ENCODE measurements around the gene KDM1A.

Gene KDM1A

DNA sequence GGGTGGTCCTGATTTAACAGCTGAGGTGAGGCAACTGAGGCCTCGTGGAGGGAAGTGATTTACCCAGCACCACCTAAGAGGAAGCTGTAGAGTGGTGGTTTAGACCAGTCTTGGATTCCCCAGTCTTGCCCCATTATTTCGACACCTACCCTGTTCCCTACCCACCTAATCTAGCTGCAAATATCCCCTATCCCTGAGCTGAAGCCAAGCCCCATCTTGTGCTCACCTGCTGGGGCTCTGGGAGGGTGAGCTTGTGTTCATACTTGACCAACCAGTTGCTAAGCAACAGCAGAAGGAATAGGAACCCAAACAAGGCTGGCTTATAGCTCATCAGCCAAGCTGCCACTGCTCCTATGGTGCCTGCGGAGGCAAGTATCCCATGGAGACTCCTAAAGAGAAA lies 5.6 kb upstream of the KDM1A start:
- peak; percentile 21 for DNase-seq (ENCODE audit: low read depth, low spot score)

DNA sequence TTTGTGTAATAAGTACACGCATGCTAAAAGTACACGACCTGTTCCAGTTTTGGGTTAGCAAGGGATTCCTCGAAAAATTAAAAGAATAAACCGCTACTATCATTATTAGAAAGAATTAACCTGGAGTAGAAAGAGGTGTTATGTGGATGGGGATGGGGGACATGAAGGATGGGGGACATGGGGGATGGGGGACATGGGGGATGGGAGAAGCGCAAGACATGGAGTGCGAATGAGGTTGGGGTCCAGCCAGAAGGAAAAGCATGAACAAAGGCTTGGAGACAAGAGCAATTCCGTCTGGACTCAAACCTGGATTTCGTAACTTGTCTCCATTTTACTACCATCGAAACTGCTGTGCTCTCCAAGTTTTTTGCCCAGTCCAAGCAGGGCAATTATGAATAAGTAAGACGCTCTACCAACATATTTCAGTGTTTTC lies 591 bp upstream of the KDM1A start:
- DNase-seq (ENCODE audit: low read depth, low spot score), result no peak

DNA sequence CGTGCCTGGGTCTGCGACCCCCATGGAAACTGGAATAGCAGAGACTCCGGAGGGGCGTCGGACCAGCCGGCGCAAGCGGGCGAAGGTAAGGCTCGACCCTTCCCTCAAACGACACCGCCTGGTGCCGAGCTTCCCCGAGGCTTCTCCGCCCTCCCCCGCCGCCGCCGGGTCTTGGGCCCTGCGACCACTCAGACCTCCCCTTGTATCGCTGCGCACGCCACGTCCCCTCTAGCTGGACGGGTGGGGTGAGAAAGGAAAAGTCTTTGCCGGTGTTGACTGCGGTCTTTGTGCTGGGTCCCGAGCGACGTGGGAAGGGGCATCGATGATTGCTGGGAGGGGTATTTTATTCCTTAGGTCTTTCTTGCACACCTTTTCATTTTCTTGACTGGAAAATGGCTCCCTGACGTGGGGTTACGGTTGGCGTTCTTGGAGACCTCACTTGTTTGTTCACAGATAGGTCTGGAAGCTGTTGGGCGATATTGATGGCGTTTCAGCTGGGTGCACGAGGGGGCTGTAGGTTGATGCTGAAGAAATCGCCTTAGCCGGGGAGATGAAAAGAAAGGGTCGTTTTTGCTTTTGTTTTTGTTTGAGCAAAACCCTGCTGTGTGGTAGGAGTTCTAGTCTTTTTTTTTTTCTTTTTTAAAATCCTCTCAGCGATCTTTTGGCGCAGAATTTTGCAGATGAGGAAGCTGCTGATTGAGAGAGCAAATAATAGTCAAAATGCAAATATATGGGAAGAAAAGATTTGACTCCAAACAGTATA lies 776 bp downstream of the KDM1A start:
- DNase-seq (ENCODE audit: low read depth, low spot score), result peak; percentile 64

DNA sequence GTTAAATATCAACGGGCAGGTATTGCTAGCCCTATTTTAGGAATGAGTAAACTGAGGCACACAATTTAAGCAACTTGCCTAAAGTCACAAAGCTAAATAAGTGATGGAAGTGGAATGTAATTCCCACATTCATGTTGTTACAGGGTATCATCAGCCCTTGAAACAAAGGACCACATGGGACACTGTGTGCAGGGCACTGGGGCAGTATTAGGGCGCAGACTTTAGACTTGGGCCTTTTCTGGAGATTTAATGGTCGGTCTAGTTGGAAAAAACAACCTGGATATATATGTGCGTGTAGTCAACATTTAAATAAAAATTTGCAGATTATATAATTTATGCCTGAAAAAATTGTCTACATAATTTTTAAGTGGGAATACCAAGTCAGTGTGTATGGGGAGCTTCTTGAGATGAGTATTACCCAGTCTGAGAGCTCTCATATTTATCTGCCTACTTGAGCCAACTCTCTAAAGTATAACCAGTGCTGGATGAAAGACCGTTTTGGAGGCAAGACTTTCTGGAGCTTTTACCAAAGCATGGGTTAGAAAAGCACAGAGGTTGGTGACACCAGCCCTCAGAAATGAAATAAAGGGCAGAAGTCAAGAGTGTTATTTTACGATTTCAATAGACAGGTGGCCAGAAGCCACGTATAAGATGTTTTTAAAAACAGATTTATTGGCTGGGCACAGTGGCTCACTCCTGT lies 1.6 kb downstream of the KDM1A start:
- DNase-seq (ENCODE audit: low read depth, low spot score), result peak; percentile 13

DNA sequence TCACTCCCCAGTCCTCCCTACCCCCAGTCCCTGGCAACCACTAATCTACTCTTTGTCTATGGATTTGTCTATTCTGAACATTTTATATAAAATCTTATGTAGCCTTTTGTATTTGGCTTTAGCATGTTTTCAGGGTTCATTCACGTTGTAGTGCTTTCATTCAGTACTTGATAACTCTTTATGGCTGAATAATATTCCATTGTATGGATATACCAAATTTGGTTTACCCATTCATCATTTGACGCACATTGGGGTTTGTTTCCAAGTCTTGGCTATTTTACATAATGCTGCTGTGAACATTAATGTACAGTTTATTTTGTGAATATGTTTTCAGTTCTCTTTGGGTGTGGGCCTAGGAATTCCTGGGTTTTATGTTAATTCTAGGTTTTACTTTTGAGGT lies 2.6 kb downstream of the KDM1A start:
- no peak for DNase-seq (ENCODE audit: low read depth, low spot score)

DNA sequence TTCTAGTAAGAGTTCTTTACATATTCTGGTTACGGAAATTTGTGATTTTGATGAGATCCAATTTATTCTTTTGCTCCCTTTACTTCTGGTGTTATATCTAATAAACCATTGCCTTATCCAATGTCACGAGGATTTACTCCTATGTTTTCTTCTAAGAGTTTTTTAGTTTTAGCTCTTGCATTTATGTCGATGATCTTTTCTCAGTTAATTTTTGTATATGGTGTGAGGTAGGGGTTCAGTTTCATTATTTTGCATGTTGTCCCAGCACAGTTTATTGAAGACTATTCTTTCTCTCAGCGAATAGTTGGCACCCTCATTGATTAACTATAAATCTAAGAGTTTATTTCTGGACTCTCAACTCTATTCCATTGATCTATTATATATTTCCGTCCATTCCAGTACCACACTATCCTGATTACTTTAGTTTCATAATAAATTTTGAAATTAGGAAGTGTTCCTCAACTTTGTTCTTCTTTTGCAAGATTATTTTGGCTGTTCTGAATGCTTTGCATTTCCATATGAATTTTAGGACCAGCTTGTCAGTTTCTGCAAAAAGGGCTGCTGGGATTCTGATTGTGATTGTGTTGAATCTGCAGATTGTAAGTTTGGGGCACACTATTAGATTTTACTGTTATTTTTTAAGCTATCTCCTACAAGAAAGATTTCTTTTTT lies 4.0 kb downstream of the KDM1A start:
- no peak for DNase-seq (ENCODE audit: low read depth, low spot score)

DNA sequence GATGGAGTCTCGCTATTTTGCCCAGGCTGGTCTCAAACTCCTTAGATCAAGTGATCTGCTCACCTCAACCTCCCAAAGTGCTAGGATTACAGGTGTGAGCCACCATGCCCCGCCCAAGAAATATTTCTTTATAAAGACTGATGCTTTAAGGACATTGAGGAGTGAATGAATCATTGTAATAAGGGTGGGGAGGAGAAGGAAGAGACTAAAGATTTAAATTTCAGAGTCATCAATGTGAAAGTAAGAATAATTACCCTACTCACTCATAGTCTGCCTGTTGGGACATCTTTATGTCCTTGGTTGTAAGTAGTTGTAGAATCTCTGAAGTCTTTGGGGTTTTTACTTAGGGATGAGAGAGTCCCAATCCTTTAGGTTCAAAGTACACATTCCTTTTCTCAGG lies 7.3 kb downstream of the KDM1A start:
- no peak for DNase-seq (ENCODE audit: low read depth, low spot score)

DNA sequence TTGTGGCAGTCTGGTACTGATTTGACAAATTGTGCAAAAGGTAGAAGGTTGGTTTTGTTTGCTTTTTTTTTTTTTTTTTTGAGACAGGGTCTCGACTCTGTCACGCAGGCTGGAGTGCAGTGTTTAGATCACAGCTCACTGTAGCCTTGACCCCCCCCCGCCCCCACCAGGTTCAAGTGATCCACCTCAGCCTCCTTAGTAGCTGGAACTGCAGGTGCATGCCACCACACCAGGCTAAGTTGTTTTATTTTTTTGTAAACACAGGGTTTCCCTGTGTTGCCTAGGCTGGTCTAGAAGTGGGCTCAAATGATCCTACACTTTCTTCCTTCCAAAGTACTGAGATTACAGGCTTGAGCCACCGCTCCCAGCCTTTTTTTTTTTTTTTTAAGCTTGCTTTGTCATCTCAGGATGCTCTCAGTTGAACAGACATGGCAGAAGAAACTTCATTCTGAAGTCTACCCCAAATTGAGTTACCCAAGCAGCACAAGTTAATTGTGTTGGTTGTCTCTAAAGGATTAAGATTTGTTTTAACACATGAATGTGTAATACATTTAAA lies 8.2 kb downstream of the KDM1A start:
- no peak for DNase-seq (ENCODE audit: low read depth, low spot score)

DNA sequence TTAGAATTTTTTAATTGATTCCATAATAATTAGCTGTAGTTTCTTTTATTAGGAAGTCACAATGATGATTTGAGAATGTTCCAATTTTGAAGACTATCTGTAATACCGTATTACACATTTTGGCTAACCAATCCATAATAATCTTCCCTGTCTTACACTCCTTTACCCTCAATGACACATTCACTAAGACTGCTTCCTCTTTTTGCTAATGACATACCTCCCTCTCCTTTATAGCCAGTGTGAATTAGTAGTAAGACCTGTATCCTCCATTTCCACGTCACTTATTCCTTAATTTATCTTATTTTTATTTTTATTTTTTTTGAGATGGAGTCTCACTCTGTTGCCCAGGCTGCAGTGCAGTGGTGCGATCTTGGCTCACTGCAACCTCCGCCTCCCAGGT lies 10.1 kb downstream of the KDM1A start:
- no peak for DNase-seq (ENCODE audit: low read depth, low spot score)

DNA sequence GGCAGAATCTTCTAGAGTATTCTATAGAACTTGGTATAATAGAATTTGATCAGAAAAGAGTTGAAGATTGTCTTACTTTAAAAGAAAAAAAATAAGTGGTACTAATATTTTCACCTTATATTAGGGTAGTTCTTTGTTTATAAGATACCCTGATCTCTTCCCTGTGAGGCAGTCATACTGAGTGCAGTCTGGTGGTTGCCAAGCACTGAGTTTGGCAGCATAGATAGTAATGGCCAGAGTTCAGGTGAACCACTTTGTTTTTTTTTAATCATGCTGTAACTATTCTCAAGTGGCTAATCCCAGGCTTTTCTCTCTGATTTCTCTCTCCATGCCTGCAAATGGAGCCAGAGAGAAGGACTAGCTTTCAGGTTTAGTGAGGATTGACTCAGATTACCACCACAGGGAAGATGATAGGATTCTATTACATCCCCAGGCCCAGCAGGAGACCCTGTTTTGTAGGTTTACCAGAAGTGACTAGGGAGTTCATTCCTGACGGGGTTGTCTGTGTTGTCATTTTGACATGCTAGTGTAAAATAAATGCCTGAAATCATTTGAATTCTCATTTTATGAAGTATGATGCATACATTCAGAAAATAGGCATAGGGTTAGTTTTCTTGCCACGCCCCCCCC lies 16.7 kb downstream of the KDM1A start:
- DNase-seq (ENCODE audit: low read depth, low spot score), result no peak

DNA sequence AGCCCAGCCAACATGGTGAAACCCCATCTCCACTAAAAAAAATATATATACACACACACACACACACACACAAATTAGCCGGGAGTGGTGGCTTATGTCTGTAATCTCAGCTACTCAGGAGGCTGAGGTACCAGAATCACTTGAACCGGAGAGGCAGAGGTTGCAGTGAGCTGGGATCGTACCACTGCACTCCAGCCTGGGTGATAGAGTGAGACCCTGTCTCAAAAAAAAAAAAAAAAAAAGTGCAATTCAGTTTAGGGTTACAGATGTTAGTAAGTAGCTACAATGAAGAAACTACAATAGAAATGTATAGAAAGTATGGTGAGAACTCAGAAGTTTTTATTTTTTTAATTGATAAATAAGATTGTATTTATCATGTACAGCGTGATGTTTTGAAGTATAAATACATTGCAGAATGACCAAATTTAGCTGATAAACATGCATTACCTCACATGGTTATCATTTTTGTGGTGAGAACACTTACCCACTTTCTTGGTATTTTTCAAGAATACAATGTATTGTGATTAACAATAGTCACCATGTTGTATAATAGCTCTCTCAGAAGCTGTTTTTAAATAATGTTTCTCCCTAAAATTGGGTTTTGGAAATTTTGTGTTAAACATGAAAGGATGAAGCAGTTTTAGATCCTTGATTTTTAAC lies 17.9 kb downstream of the KDM1A start:
- DNase-seq (ENCODE audit: low read depth, low spot score), result peak; percentile 48

DNA sequence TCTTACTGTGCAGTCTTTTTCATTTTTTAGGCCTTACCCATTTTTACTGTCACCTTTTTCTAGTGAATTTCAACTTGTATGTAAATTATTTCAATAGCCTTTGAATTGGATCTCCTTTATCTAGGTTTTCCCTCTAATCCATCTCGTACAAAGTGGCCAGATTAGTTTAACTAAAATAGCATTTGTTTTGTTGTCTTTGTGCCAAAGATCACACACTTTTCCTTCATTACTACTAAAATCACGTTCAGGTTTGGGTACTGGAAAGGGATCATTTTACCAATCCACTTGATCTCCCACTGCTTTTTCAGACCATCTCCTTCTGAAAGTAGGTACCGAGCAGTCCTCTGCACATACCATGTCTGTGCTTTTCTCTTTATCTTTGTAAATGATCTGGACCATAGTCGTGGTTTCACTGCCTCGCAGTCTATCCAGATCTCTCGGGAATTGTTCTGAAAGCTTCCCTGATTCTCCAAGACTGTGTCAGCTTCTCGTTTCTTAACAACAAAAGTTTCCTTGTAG lies 20.1 kb downstream of the KDM1A start:
- DNase-seq (ENCODE audit: low read depth, low spot score), result peak; percentile 23

DNA sequence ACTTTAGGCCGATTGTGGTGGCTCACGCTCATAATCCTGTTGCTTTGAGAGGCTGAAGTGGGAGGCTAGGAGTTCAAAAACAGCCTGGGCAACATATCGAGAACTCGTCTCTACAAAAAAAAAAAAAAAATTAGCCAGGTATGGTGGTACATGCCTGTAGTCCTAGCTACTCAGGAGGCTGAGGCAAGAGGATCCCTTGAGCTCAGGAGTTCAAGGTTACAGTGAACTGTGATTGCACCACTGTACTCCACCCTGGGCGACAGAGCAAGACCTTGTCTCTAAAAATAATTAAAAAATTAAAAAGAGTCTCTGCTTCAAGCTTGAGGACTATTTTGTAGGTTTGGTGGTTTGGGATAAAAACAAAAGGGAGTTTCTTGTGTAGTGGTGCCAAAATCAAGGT lies 21.2 kb downstream of the KDM1A start:
- no peak for DNase-seq (ENCODE audit: low read depth, low spot score)

DNA sequence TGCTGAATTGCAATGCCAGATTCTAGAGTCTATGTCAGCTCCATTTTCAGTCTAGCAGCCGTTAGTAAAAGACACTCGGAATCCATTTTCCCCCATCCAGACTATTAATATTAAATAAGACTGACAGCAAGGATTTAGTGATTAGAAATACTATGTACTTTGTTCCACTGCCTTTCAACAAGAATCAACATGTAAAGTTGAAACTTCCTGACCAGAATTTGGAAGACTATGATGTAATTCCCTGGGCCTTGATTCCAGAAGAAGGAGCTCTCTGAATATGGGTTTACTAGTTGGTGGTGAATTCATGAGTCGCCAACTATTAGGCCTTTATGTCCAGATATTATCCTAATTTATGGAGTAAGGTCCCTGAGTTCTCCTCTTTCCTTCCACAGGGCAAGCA lies 24.8 kb downstream of the KDM1A start:
- DNase-seq (ENCODE audit: low read depth, low spot score), result no peak

DNA sequence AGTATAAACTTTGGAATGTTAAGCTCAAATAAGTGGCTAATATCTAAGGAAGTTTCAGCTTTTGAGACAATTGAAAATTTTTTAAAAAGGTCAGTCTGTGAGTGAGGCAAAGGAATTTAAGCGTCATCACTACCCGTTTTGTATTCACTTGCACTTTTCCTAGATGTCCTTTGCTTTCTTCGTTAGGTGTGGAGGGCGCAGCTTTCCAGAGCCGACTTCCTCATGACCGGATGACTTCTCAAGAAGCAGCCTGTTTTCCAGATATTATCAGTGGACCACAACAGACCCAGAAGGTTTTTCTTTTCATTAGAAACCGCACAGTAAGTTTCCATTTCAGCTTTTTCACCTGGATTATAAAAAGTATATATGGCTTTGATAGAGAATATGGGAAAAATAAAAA lies 30.9 kb downstream of the KDM1A start:
- DNase-seq (ENCODE audit: low read depth, low spot score), result no peak

DNA sequence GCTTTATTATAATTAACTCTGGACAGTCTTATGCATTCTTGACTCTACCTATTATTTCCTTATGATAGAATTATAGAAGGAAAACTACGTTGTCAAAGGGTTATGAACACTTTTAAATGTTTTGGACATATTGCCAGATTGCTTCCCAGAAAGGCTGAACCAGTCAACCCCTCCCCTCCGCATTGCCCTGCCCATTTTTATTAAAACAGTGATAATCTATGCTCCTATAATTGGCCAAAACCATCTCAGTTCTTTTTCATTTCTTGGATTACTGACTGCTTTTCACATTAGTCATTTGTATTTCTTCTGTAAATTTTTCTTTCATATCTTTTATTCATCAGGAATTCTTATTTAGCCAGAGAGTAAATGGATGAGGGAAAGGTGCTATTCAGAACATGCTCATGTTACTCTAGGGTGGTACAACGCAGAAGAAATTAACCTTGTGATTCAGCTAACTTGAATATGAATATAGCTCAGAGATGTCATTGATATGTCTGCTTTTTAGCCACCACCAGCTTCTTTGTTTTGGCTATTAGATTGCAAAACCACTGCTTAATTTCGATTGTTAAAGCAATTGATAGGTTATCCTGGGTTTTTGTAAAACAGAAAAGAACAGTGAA lies 32.1 kb downstream of the KDM1A start:
- no peak for DNase-seq (ENCODE audit: low read depth, low spot score)

DNA sequence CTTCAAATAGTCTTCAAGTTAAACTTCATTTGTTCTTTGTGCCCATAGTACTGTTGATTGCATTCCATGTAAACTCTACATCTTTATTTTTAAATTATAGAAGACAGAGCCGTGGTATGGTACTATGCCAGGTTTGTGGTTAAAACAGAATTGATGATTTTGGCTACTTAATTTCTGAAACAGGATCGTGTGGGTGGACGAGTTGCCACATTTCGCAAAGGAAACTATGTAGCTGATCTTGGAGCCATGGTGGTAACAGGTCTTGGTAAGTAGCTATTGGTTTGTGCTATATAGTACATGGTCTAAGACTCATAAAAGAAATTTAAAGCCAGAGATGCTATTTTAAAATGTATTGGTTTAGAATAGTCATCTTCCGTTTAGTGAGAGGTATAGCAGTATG lies 38.0 kb downstream of the KDM1A start:
- no peak for DNase-seq (ENCODE audit: low read depth, low spot score)

DNA sequence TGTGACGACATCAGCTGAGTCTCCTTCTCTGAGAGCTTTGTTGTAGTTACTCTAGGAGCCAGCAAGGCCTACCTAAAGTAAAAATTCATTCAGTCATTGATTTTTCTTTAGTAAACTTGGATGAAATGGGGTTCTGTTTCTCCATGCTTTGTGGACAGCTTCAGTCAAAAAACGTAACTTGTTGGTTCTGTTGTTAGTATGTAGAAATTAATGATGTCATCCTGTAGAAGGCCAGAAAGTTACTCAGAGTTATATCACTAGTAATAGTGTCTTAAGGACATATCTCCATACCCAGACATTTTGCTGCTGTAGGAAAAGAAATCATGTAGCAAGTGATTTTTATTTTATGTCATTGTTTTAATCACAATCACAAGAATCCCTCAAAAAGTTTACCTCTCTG lies 43.0 kb downstream of the KDM1A start:
- no peak for DNase-seq (ENCODE audit: low read depth, low spot score)

DNA sequence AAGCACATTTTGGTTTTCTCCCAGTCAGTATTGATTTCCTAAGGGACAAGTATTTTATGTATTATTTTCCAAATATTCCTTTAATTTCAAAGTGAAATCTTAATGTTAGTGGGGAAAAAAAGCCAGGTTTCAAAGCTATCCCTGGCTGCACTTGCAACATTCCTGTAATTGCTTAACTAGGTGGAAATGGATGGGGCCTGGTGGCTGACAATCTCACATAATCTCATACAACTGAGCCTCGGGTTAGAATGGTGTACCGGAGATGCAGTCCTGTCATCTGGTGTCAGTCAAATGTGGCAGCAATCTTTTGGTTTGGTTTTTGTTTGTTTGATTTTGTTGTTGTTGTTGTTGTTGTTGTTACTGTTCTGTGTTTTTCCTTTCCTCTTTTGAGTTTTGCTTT lies 46.1 kb downstream of the KDM1A start:
- no peak for DNase-seq (ENCODE audit: low read depth, low spot score)

DNA sequence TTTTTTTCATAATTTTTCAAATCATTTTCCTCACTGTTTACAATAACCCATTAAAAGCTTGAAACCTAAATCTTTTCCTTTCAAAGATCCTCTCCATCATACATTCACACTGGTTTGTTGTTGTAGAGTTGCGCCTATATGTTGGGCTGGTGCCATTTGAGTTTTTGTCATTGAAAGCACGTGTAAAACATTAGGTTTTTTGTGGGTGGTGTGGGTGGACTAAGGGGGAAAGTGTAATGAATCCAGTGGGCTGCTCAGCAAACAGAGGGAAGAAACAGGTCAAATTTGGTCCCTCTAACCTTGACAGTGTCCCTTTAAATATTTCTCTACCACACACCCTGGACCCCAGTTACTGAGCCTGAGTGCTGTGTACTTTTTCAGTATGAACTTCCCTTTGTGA lies 46.8 kb downstream of the KDM1A start:
- DNase-seq (ENCODE audit: low read depth, low spot score), result no peak

DNA sequence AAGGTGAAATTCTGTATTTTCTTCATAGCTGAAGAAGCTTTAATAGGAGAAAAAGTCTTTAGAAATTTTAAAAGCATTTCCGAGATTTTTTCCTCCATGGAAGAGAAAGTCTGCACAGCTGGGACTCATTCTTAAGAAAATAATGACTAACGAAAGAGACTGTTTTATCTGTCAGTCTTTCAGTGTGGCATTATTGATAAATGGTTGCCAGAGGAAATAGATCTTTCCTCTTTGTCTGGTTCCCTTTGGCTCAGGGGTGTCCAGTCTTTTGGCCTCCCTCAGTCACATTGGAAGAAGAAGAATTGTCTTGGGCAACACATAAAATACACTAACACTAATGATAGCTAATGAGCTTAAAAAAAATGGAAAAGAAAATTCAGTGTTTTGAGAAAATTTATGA lies 49.9 kb downstream of the KDM1A start:
- no peak for DNase-seq (ENCODE audit: low read depth, low spot score)

Data from astrocyte of the hippocampus (primary cell).